Caco-2 (cell line): ENCODE data around the gene SHMT2. TPM values are rescaled to one million over a fixed set of nuclear protein-coding genes. Genes with fewer than 3 reads are reported as not detected.
"Not testable (repeated sequence)": the region's sequence is repeated elsewhere in the genome, so short reads cannot be mapped to it uniquely, and the experiment has no call there.

Experiments
- BruUV-seq: library from RNA; stranded (reverse); fragments of 400-500 nt; replicated peaks from 2 replicates; lab custom pipeline; 2021; lab: Mats Ljungman, UMichigan
- CTCF ChIA-PET: fragments of 300-600 bp; sonication (Branson Sonifier 250); formaldehyde crosslinking; loops from one replicate; lab custom pipeline; 2022; ENCODE audit warnings: antibody characterized with exemption; lab: Charles Lee
- POLR2A ChIA-PET: fragments of 300-600 bp; sonication (Branson Sonifier 250); formaldehyde crosslinking; loops from one replicate; lab custom pipeline; 2022; ENCODE audit warnings: antibody characterized with exemption; lab: Charles Lee
- DNase-seq, 2 experiments: peaks; one replicate each; pipeline versions ENCODE4 v3.0.0 to v3.0.0-alpha.2; 2020 to 2022
- H3K27me3 ChIP-seq: replicated peaks from 2 replicates; pipeline ENCODE4 v1.6.0; 2011; ENCODE audit warnings: low read length; ENCODE audit not compliant: control insufficient read depth, insufficient read depth
- H3K36me3 ChIP-seq: 2 replicates; pipeline ENCODE4 v1.5.1; 2011; ENCODE audit warnings: low read length; ENCODE audit not compliant: control insufficient read depth, insufficient read depth
- H3K4me1 ChIP-seq: fragments of 250-450 bp; sonication (Bioruptor Pico); 2 replicates; pipeline ENCODE4 v1.5.1; 2020; ENCODE audit warnings: mild to moderate bottlenecking
- H3K4me3 ChIP-seq: 2 replicates; pipeline ENCODE4 v1.5.1; 2011; ENCODE audit warnings: low read depth, mild to moderate bottlenecking, control low read depth, low read length
- H3K9me3 ChIP-seq: fragments of 250-450 bp; sonication (Bioruptor Pico); 2 replicates; pipeline ENCODE4 v1.5.1; 2020; ENCODE audit warnings: mild to moderate bottlenecking, moderate library complexity
- H3K27ac Mint-ChIP-seq: one replicate; pipeline ENCODE4 v1.8.0; 2022; ENCODE audit warnings: mixed read lengths; ENCODE audit not compliant: unreplicated experiment
- H3K27me3 Mint-ChIP-seq: one replicate; pipeline ENCODE4 v1.8.0; 2022; ENCODE audit warnings: mixed read lengths; ENCODE audit not compliant: insufficient read depth, unreplicated experiment
- H3K36me3 Mint-ChIP-seq: one replicate; pipeline ENCODE4 v1.8.0; 2022; ENCODE audit warnings: mild to moderate bottlenecking, mixed read lengths; ENCODE audit not compliant: insufficient read depth, unreplicated experiment
- H3K4me1 Mint-ChIP-seq: one replicate; pipeline ENCODE4 v1.8.0; 2022; ENCODE audit warnings: low read depth, mixed read lengths; ENCODE audit not compliant: unreplicated experiment
- H3K4me3 Mint-ChIP-seq: one replicate; pipeline ENCODE4 v1.8.0; 2022; ENCODE audit warnings: mild to moderate bottlenecking, moderate library complexity, mixed read lengths; ENCODE audit not compliant: unreplicated experiment
- H3K9me3 Mint-ChIP-seq: one replicate; pipeline ENCODE4 v1.8.0; 2022; ENCODE audit warnings: mixed read lengths; ENCODE audit not compliant: unreplicated experiment
- intact Hi-C: fragments of 100-400 bp; cut with micrococcal nuclease; formaldehyde crosslinking; loops from one replicate; pipeline ENCODE4 v1.10.0; 2022; ENCODE audit not compliant: unreplicated experiment
- total RNA-seq: library from RNA; stranded (reverse); gene quantifications from 2 replicates; pipeline ENCODE4 v1.2.3, GENCODE V29; 2022
- TF ChIP-seq, protein P1 (sequence below), 2 experiments: fragments of 200-600 bp in 1 of 2; IDR thresholded peaks; 1 replicate in 1 of 2; 2 replicates in 1 of 2; pipeline versions ENCODE4 v1.5.1 to v1.8.0; 2011 to 2022; ENCODE audit warnings: antibody characterized with exemption in 1 of 2, control low read depth in 1 of 2, inconsistent platforms in 1 of 2, low read depth in 1 of 2, low read length in 1 of 2, mild to moderate bottlenecking in 1 of 2, moderate library complexity in 1 of 2; ENCODE audit not compliant: insufficient read depth in 1 of 2, severe bottlenecking in 1 of 2, unreplicated experiment in 1 of 2

SHMT2 gene
- total RNA-seq, 1 experiment from 2014 or later = 466 TPM

DNA sequence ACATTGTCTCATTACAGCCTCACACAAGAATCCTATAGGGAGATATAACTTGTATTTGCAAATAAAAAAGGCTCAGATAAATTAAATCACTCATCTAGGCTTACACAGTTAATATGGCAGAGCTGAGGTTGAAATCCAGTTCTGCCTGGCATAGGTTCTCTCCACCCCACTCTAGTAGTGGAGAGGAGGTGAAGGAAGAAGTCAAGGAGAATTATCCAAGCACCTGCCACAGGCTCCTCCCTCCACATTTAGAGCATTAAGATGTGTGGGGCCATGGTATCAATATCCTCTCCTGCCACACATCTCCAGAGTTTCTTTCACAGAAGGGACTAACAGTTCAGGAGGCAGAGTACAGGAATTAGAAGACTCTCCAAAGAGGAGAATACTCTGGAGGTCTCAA, 44.0 kb downstream of the SHMT2 start:
- POLR2A ChIA-PET = no interaction called here

DNA sequence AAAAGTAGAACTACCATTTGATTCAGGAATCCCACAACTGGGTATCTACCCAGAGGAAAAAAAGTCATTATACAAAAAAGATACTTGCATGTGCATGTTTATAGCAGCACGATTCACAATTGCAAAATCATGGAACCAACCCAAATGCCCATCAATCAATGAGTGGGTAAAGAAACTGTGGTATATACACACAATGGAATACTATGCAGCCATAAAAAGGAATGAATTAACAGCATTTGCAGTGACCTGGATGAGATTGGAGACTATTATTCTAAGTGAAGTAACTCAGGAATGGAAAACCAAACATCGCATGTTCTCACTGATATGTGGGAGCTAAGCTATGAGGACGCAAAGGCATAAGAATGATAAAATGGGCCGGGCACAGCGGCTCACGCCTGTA, 46.7 kb downstream of the SHMT2 start:
- H3K9me3 ChIP-seq, H3K4me3 ChIP-seq, DNase-seq, H3K27me3 ChIP-seq, BruUV-seq, H3K27me3 Mint-ChIP-seq, H3K27ac Mint-ChIP-seq, H3K9me3 Mint-ChIP-seq, H3K4me3 Mint-ChIP-seq, intact Hi-C loops, H3K36me3 ChIP-seq: not testable (repeated sequence)
- POLR2A ChIA-PET = interaction anchor here (0.7 kb wide), 1 partner anchor 38 kb away, joined by 9 read pairs; no protein-coding TSS in a partner anchor
- CTCF ChIA-PET = interaction anchor here (0.6 to 1.2 kb wide), 2 partner anchors 11 to 170 kb away, joined by 3 to 4 read pairs; no protein-coding TSS in a partner anchor
- H3K4me1 Mint-ChIP-seq = peaks cover 11% of the 10 kb centered on the region
- peaks cover 13% of the 10 kb centered on the region for H3K4me1 ChIP-seq
- peaks cover 11% of the 10 kb centered on the region for H3K36me3 Mint-ChIP-seq

More for the DNA sequence above, 44.0 kb downstream of the SHMT2 start:
- intact Hi-C loops = loop anchor here (1.0 kb wide), 1 partner anchor 21 kb away; no protein-coding TSS in a partner anchor
- Histone ChIP-seq H3K27me3 (no peaks in the 10 kb centered on the region), H3K4me3 (no peak overlapping the region), H3K9me3 (no peaks in the 10 kb centered on the region), H3K36me3 (peaks cover 2% of the 10 kb centered on the region; the same call in 1 of the 2 replicates), H3K4me1 (no peaks in the 10 kb centered on the region)
- no peaks in the 10 kb centered on the region for H3K27me3 Mint-ChIP-seq
- CTCF ChIA-PET = no interaction called here
- no peak overlapping the region for H3K27ac Mint-ChIP-seq
- no peaks in the 10 kb centered on the region for H3K9me3 Mint-ChIP-seq
- no peak for DNase-seq
- H3K4me1 Mint-ChIP-seq = no peaks in the 10 kb centered on the region
- TF ChIP-seq, protein P1, sequence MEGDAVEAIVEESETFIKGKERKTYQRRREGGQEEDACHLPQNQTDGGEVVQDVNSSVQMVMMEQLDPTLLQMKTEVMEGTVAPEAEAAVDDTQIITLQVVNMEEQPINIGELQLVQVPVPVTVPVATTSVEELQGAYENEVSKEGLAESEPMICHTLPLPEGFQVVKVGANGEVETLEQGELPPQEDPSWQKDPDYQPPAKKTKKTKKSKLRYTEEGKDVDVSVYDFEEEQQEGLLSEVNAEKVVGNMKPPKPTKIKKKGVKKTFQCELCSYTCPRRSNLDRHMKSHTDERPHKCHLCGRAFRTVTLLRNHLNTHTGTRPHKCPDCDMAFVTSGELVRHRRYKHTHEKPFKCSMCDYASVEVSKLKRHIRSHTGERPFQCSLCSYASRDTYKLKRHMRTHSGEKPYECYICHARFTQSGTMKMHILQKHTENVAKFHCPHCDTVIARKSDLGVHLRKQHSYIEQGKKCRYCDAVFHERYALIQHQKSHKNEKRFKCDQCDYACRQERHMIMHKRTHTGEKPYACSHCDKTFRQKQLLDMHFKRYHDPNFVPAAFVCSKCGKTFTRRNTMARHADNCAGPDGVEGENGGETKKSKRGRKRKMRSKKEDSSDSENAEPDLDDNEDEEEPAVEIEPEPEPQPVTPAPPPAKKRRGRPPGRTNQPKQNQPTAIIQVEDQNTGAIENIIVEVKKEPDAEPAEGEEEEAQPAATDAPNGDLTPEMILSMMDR (IDR thresholded peaks at IDR 0.05; ENCODE audit: insufficient read depth in 1 of 2, low read depth in 1 of 2, low read length in 1 of 2, severe bottlenecking in 1 of 2, unreplicated experiment in 1 of 2) = no peak
- H3K4me3 Mint-ChIP-seq = no peak overlapping the region
- H3K36me3 Mint-ChIP-seq = no peaks in the 10 kb centered on the region
- BruUV-seq = no TSS peak

DNA sequence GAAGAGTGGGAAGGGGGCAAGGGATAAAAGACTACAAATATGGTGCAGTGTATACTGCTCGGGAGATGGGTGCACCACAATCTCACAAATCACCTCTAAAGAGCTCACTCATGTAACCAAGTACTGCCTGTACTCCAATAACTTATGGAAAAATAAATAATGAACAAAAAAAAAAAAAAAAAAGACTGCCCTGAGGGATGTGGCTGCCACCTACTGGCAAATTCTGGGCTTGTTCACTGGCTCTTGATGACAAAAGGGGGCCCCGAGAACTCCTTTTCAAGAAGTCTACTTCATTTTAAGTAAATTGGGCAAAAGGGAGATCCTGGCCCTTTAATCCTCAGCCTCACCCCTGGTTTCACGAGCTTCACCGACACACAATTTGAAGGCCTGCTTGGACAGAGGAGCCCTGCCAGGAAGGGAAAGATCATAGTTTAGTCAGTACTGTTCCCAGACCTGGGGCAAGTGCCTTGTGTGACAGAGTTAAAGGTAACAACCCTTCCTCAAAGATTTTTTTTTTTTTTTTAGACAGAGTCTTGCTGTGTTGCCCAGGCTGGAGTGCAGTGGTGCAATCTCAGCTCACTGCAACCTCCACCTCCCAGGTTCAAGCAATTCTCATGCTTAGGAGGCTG, 47.5 kb downstream of the SHMT2 start:
- no peak overlapping the region for H3K4me3 Mint-ChIP-seq
- Histone ChIP-seq H3K36me3 (peaks cover 2% of the 10 kb centered on the region; the same call in 1 of the 2 replicates), H3K4me1 (peaks cover 13% of the 10 kb centered on the region), H3K4me3 (no peak overlapping the region), H3K27me3 (no peaks in the 10 kb centered on the region), H3K9me3 (no peaks in the 10 kb centered on the region)
- CTCF ChIA-PET = interaction anchor here (0.6 to 1.2 kb wide), 2 partner anchors 10 to 171 kb away, joined by 3 to 4 read pairs; no protein-coding TSS in a partner anchor
- POLR2A ChIA-PET = no interaction called here
- TF ChIP-seq, protein P1 (IDR thresholded peaks at IDR 0.05; ENCODE audit: insufficient read depth in 1 of 2, low read depth in 1 of 2, low read length in 1 of 2, severe bottlenecking in 1 of 2, unreplicated experiment in 1 of 2) = peak; percentile 25 to 59
- H3K27ac Mint-ChIP-seq = no peak overlapping the region
- no peaks in the 10 kb centered on the region for H3K9me3 Mint-ChIP-seq
- intact Hi-C loops = loop anchor here (1.0 kb wide), 1 partner anchor 14 kb away; no protein-coding TSS in a partner anchor
- H3K4me1 Mint-ChIP-seq = peaks cover 11% of the 10 kb centered on the region
- H3K27me3 Mint-ChIP-seq = no peaks in the 10 kb centered on the region
- DNase-seq = peak in 1 of 2 experiments; percentile 55
- BruUV-seq = no TSS peak
- peaks cover 11% of the 10 kb centered on the region for H3K36me3 Mint-ChIP-seq
